Measurements from ENCODE around the gene ADIPOR2.
"Not testable (repeated sequence)": the region's sequence is repeated elsewhere in the genome, so short reads cannot be mapped to it uniquely, and the experiment has no call there.

Gene ADIPOR2

DNA sequence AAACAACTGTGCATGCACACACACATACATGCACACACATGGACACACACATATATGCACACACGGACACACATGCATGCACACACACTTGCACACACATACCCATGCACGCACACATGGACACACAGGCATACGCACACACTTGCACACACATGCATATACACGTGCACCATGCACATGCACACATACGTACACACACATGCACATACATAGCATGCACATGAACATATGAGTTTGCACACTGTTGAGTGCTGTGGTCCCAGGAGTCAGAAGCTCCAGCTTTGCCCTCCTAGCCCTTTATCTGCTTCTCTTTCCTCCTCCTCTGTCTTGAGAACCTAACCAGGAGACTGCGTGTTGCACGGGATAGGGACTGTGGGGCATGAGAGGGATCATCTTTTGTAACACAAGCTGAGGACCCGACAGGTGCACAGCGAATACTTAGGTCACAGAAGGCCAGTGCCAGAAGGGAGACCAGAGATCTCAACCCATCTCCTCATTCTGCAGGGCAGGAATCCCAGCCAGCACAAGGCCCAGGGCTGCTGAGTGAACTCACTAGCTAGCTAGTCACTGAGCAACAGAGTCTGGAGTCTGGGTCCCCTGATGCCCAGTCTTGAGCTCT is 126.0 kb downstream of the ADIPOR2 start:
- TF ChIP-seq POLR2A (IDR thresholded peaks at IDR 0.05; ENCODE audit: extremely low read depth, insufficient read length) (no peak), MYC (IDR thresholded peaks at IDR 0.05; ENCODE audit: low read depth, low read length) (no peak)
- TF ChIP-seq, protein P1, sequence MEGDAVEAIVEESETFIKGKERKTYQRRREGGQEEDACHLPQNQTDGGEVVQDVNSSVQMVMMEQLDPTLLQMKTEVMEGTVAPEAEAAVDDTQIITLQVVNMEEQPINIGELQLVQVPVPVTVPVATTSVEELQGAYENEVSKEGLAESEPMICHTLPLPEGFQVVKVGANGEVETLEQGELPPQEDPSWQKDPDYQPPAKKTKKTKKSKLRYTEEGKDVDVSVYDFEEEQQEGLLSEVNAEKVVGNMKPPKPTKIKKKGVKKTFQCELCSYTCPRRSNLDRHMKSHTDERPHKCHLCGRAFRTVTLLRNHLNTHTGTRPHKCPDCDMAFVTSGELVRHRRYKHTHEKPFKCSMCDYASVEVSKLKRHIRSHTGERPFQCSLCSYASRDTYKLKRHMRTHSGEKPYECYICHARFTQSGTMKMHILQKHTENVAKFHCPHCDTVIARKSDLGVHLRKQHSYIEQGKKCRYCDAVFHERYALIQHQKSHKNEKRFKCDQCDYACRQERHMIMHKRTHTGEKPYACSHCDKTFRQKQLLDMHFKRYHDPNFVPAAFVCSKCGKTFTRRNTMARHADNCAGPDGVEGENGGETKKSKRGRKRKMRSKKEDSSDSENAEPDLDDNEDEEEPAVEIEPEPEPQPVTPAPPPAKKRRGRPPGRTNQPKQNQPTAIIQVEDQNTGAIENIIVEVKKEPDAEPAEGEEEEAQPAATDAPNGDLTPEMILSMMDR (IDR thresholded peaks at IDR 0.05; ENCODE audit: low read depth, low read length): no peak
- TF ChIP-seq, protein P2, sequence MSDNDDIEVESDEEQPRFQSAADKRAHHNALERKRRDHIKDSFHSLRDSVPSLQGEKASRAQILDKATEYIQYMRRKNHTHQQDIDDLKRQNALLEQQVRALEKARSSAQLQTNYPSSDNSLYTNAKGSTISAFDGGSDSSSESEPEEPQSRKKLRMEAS (IDR thresholded peaks at IDR 0.05; ENCODE audit: low read depth, low read length): no peak
- no peak overlapping the region for H3K4me3 ChIP-seq (ENCODE audit: low read depth, low read length)
- no peak for DNase-seq (ENCODE audit: low read depth)

DNA sequence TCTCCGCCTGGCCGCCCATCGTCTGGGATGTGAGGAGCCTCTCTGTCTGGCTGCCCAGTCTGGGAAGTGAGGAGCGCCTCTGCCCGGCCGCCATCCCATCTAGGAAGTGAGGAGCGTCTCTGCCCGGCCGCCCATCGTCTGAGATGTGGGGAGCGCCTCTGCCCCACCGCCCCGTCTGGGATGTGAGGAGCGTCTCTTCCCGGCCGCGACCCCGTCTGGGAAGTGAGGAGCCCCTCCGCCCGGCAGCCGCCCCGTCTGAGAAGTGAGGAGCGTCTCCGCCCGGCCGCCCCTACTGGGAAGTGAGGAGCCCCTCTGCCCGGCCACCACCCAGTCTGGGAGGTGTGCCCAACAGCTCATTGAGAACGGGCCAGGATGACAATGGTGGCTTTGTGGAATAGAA is 127.1 kb downstream of the ADIPOR2 start:
- not testable (repeated sequence) for DNase-seq (ENCODE audit: low read depth); H3K4me3 ChIP-seq (ENCODE audit: low read depth, low read length)

DNA sequence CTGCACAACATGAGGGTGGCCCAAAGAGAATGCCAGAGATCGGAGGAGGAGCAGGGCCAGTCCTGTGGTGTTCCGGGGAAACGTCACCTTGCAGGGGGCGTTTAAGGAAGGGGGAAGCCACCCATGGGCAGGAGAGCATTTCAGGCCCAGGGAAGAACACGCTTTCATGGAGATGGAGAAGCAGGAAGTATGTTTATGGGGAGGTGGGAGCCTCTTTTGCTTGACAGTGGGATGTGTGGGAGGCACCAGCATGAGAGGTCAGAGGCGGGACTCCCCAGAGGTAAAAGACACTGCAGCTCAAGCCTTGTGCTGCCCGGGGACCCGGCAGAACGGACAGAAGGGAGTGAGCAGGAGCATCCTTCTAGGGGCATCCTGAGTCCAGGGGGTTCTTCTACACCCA is 128.2 kb downstream of the ADIPOR2 start:
- H3K4me3 ChIP-seq (ENCODE audit: low read depth, low read length): no peak overlapping the region
- TF ChIP-seq POLR2A (IDR thresholded peaks at IDR 0.05; ENCODE audit: extremely low read depth, insufficient read length): no peak
- TF ChIP-seq, protein P2 (IDR thresholded peaks at IDR 0.05; ENCODE audit: low read depth, low read length): no peak
- TF ChIP-seq, protein P1 (IDR thresholded peaks at IDR 0.05; ENCODE audit: low read depth, low read length): no peak
- no peak for TF ChIP-seq MYC (IDR thresholded peaks at IDR 0.05; ENCODE audit: low read depth, low read length)
- peak; percentile 77 for DNase-seq (ENCODE audit: low read depth)

DNA sequence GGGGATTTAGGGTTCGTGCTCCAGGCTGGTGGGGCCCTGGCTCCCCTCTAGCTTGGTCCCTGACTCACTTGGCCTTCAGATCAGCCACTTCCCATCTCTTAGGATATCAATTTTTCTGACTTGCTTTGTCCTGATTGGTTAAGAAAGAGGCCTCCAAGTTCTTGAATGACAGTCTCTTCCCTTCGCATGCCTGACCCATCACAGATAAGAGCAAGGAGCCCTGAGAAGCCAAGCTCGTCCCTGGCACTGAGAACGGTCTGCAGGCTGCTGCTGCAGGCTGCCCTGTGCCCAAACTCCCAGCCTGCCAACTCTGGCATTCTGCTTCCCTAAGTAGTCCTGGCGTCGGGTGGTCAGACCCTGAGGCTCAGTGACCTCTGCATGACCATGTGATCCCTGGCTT is 128.7 kb downstream of the ADIPOR2 start:
- TF ChIP-seq, protein P1 (IDR thresholded peaks at IDR 0.05; ENCODE audit: low read depth, low read length): no peak
- TF ChIP-seq POLR2A (IDR thresholded peaks at IDR 0.05; ENCODE audit: extremely low read depth, insufficient read length) (no peak), MYC (IDR thresholded peaks at IDR 0.05; ENCODE audit: low read depth, low read length) (no peak)
- TF ChIP-seq, protein P2 (IDR thresholded peaks at IDR 0.05; ENCODE audit: low read depth, low read length): no peak
- no peak for DNase-seq (ENCODE audit: low read depth)
- no peak overlapping the region for H3K4me3 ChIP-seq (ENCODE audit: low read depth, low read length)

DNA sequence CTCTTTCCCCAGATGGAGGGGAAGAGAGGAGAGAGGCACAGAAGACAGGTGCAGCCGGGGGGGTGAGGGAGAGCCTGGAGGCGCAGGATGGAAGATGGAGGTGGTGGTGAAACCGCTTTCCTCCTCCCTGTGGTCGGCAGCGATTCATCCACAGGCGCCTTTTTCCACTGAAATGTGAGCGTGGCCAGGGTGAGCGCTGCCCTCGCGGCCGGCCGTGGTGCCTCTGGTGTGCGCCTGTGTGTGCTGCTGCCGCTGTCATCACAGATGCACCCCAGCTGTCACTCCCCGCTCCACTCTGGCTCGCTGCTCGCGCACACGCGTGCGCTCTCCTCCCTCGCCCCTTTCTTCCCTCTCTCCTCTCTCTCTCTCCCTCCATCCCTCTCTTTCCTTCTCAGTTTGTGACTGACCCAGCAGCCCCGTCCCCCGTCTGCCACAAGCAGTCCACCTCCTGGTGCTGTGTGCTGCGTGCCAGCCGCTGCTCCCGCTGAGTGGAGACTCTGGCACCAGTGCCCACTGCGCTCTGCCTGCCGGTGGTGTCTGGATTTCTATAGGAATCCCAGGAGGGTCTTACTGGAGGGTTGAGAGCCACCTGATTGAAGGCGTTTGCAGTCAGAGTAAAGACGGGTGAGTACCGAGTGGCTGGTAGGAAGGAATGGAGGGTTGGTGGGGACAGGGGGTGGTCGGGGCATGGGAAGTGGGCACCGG is 129.5 kb downstream of the ADIPOR2 start, which contains the start of gene LRTM2:
LRTM2 (plus strand) TSS at position 375 of the 705 bp plus-strand sequence. CDS start 7,584 bp downstream, outside the sequence.
- H3K4me3 ChIP-seq (ENCODE audit: low read depth, low read length): no peak within 1 kb of the TSS
- peak; percentile 34 for DNase-seq (ENCODE audit: low read depth)
- TF ChIP-seq, protein P1 (IDR thresholded peaks at IDR 0.05; ENCODE audit: low read depth, low read length): no peak
- TF ChIP-seq MYC (IDR thresholded peaks at IDR 0.05; ENCODE audit: low read depth, low read length) (no peak), POLR2A (IDR thresholded peaks at IDR 0.05; ENCODE audit: extremely low read depth, insufficient read length) (no peak)
- TF ChIP-seq, protein P2 (IDR thresholded peaks at IDR 0.05; ENCODE audit: low read depth, low read length): no peak

DNA sequence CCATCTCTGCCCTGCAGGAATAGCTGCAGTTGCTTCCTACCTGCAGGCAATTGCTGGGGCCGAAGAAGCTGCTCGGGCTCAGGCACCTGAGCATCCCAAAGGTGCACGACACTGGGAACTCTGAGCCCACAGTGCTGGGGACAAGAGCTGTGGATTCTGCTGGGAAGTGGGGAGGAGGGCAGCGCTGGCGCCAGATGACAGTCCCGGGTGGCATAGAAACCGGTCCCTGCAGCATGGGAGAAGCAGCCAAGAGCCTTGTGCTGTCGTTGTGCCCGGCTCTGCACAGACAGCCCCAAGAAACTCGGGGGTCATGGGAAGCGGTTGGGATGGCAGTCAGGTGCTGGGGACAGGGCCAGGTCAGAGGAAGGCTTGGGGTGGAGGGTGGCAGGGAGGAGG is 130.0 kb downstream of the ADIPOR2 start:
- TF ChIP-seq POLR2A (IDR thresholded peaks at IDR 0.05; ENCODE audit: extremely low read depth, insufficient read length): no peak
- TF ChIP-seq, protein P2 (IDR thresholded peaks at IDR 0.05; ENCODE audit: low read depth, low read length): no peak
- TF ChIP-seq MYC (IDR thresholded peaks at IDR 0.05; ENCODE audit: low read depth, low read length): no peak
- TF ChIP-seq, protein P1 (IDR thresholded peaks at IDR 0.05; ENCODE audit: low read depth, low read length): no peak
- no peak overlapping the region for H3K4me3 ChIP-seq (ENCODE audit: low read depth, low read length)
- no peak for DNase-seq (ENCODE audit: low read depth)
